NT2/D1 (cell line): ENCODE data around the gene SFSWAP.

Source experiments
- YY1 ChIP-seq: IDR thresholded peaks from 2 replicates; pipeline ENCODE4 v1.6.1; 2011; ENCODE audit not compliant: insufficient read length, insufficient read depth
- ZNF274 ChIP-seq: IDR thresholded peaks from 2 replicates; pipeline ENCODE4 v1.6.1; 2011; ENCODE audit warnings: mild to moderate bottlenecking, low read depth, low read length

DNA sequence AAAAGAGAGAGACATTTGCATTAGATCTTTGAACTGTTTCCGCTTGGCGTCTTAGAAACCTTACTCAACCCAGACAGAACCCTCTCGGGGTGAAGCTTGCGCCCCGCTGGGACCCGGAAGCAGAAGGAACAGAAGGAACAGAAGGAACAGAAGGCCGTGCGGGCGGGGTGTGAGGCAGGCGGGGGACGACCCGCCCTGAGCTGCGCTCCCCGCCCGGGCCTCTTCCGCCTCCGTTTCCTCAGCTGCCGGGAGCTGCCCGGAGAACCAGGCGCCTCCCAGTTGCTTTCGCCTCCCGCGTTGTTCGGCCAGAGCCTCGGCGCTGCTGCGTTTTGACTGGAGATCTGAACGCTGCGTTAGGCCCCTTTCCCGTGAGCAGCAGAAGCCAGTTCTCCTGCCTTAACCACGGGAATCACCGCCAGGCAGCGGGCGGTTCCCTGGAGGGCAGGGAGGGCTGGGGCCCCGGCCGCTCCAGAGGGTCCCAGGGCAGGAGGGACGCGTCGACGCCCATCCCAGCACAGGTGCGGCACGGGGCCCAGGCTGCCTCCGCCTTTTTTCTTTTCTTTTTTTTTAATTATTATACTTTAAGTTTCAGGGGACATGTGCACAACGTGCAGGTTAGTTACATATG is 98.0 kb downstream of the SFSWAP start:
- TF ChIP-seq YY1: no peak
- TF ChIP-seq ZNF274: no peak
